Cardiac septum (tissue), 1 donor: ENCODE data around the gene HELZ. TPM values are rescaled to one million over a fixed set of nuclear protein-coding genes. Genes with fewer than 3 reads are reported as not detected.

Source experiments
- DNase-seq: peaks from one replicate; pipeline ENCODE4 v3.0.0-alpha.2; 2020; ENCODE audit warnings: low spot score
- intact Hi-C: fragments of 100-400 bp; cut with DNase I; formaldehyde crosslinking; loops from one replicate; pipeline ENCODE4 v1.14.0; 2022
- total RNA-seq: library from RNA; stranded (reverse); fragmentation: NEBNext Ultra II Directional; extraction: Animal tissue kit (Norgen Biotek cat#: 25700); gene quantifications from one replicate; pipeline ENCODE4 v1.2.1, GENCODE V29; 2021
- donor health status: DM: no; HTN: no; CAD: no.

The HELZ gene
- total RNA-seq, 1 donor from 2014 or later: 42.6 TPM

DNA sequence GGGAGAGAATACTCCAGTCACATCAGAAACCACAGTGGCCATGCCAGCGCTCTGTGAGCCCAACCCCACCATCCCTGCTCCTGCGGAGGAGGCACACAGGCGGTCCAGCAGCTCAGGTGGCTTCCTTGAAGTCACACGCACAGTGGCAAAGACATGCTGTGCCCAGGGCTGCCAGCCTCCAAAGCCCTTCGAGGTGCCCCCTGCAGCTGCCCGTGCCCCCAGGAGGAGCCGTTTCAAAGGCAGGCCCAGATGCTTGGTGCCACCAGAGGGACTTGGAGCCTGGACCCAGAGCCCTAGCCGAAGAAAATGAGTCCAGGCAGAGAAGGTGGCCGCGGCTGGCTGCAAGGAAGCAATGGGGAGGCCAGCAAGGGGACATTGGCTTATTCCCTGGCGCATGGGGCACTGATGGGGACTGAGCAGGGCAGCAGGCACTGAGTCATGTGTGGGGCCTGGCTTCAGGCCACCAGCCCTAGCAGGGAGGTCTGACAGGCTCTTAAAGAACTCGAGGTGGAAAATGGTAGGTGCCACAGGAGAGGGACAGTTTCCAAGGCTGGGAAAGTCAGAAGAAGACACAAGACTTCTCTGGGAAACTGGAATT, 217.9 kb downstream of the HELZ start:
- intact Hi-C loops: no loop called here
- no peak for DNase-seq

DNA sequence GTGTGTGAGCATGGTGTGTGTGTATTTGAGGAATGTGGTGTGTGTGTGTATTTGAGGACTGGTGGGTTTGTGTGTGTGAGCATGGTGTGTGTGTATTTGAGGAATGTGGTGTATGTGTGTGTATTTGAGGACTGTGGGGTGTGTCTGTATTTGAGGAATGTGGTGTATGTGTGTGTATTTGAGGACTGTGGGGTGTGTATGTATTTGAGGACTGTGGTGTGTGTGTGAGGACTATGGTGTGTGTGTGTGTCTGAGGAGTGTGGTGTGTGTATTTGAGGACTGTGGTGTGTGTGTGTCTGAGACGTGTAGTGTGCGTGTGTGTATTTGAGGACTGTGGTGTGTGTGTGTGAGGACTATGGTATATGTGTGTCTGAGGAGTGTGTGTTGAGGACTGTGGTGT, 218.7 kb downstream of the HELZ start:
- intact Hi-C loops: no loop called here
- DNase-seq: no peak

DNA sequence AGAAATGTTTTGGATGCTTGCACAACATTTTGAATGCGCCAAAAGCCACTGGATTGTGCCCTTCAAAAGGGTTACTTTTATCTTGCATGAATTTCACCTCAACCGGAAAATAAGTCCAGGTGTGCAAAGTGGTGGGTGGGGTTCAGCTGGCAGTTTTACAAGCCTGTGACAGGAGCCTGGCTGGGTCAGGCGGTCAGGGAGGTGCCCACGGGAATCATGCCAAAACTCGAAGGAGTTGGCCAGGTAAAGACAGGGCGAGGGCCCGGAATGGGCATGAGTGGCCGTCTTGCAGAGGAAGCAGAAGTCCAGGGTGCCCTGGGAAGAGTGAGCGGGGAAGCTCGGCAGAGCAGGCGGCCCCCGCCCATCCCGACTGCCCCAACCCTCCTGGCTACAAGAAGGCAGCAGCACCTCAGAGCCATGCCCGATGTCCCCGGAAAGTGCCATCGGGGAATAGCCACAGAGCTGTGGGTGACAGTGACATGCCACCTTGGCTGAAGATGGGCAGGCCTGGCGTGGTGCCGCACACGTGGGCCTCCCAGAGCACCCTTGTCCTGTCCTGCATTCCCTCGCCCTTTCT, 219.7 kb downstream of the HELZ start:
- intact Hi-C loops: no loop called here
- no peak for DNase-seq

DNA sequence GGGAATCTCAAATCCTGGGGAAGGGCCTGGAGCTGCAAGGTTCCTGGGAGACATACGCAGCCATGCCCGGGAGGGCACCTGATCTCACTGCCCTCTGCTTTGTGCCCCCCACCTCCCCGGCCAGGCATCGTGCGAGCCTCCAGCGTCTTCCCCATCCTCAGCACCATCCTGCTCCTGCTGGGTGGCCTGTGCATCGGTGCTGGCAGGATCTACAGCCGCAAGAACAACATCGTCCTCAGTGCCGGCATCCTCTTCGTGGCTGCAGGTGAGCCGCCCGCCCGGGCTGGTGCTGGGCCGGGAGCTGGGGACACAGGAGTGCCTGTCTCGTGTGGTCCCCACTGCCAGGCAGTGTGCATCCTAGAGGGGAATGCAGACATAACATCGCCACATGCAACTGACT, 220.3 kb downstream of the HELZ start:
- no peak for DNase-seq
- intact Hi-C loops: no loop called here

DNA sequence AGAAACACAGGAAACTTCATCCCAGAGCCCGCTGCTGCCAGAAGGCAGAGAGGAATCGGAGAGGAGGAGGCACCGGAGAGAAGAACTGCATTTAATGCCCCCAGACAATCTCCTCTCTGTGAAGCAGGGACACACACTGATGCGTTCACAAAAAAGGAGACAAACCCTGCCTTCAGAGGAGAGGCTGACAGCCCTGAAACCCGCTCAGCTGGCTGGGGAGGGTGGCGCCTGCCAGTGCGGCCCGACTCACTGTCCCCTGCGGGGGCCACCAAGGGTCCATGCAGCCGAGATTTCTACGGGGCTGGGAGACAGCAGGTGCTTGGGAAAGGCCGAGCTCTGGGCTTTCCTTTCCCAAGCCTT, 222.6 kb downstream of the HELZ start:
- intact Hi-C loops: no loop called here
- DNase-seq: no peak

DNA sequence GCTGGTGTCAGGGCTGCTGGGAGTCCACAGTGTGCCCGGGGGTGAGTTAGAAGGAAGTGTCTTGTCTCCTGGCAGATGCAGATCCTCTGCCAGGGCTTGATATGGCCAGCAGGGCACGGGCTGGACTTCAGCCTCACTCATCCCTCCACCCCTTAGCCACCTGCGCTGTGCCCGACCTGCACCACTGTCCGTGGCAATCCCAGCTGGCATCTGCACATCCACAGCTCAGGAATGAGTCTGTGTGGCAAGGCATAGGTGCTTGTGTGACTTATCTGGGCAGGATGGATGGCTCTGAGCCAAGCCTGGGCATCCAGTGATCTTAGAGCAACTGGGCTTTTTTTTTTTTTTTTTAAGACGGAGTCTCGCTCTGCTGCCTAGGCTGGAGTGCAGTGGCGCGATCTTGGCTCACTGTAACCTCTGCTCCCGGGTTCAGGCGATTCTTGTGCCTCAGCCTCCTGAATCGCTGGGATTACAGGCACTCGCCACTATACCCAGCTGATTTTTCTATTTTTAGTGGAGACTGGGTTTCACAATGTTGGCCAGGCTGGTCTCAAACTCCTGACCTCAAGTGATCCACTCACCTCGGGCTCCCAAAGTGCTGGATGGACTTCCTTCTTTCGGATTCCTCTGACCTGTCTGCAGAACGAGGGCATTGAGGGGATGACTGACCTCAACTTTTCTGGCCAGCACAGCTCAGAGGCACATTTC, 223.1 kb downstream of the HELZ start:
- intact Hi-C loops: no loop called here
- no peak for DNase-seq

DNA sequence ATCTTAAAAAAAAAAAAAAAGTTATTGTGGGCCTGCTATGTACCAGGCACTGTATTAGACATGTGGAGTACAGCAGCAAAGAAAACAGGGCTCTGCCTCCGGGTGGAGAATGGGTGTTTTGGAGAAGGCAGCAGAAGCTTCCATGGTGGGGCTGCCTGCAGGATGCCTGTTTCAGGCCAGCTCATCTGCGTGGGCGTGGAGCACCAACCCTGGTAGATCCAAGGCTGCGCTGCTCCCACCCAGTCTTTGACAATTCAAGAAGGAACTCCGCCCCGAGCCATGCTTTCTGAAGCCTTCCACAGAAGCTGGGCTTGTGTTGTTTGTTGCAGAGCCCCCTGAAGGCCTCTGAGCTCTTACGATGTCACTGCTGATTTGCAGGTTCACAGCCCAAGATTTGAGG, 223.8 kb downstream of the HELZ start:
- intact Hi-C loops: no loop called here
- DNase-seq: no peak

Other genes with a start within 250 kb of the HELZ start
- not detected for gene CACNG1, start 200.6 kb downstream of the HELZ start, total RNA-seq
- gene PSMD12, start 121.4 kb upstream of the HELZ start, total RNA-seq: 43.4 TPM
- gene PITPNC1, start 132.1 kb upstream of the HELZ start, total RNA-seq: 12.5 TPM